GM18511 (cell line): ENCODE measurements around the gene NBAS.
"Not testable (repeated sequence)": the region's sequence is repeated elsewhere in the genome, so short reads cannot be mapped to it uniquely, and the experiment has no call there.

Experiments used
- ATAC-seq: cut with Tn5 transposase; IDR thresholded peaks from one replicate; pipeline ENCODE4 v1.9.1; 2021; ENCODE audit warnings: mild to moderate bottlenecking, moderate library complexity; ENCODE audit not compliant: unreplicated experiment

The NBAS gene

GRCh38 chr2:15325296-15325695 lies 235.8 kb downstream of the NBAS start:
- ATAC-seq = peak; percentile 45

- no peak for ATAC-seq
These were observed 237.9 kb downstream of the NBAS start for GRCh38 chr2:15323227-15323626.

- not testable (repeated sequence) for ATAC-seq
These were observed 239.7 kb downstream of the NBAS start for GRCh38 chr2:15321481-15321880.

- ATAC-seq = no peak
These were observed 244.7 kb downstream of the NBAS start for GRCh38 chr2:15316370-15316814.

GRCh38 chr2:15315411-15315810 lies 245.7 kb downstream of the NBAS start:
- ATAC-seq = no peak

GRCh38 chr2:15313657-15314056 lies 247.5 kb downstream of the NBAS start:
- ATAC-seq = peak; percentile 84

GRCh38 chr2:15311926-15312325 lies 249.2 kb downstream of the NBAS start:
- ATAC-seq = no peak

- ATAC-seq = peak; percentile 60
These were observed 249.8 kb downstream of the NBAS start for GRCh38 chr2:15311201-15311907.

- no peak for ATAC-seq
These were observed 253.6 kb downstream of the NBAS start for GRCh38 chr2:15307526-15307925.

GRCh38 chr2:15306706-15307105 lies 254.4 kb downstream of the NBAS start:
- no peak for ATAC-seq

GRCh38 chr2:15303874-15304273 lies 257.3 kb downstream of the NBAS start:
- ATAC-seq = no peak

- no peak for ATAC-seq
These were observed 259.0 kb downstream of the NBAS start for GRCh38 chr2:15302154-15302553.

- ATAC-seq = no peak
These were observed 260.2 kb downstream of the NBAS start for GRCh38 chr2:15300624-15301573.

- no peak for ATAC-seq
These were observed 261.1 kb downstream of the NBAS start for GRCh38 chr2:15299904-15300520.

GRCh38 chr2:15298770-15299169 lies 262.4 kb downstream of the NBAS start:
- no peak for ATAC-seq

GRCh38 chr2:15293262-15293937 lies 267.7 kb downstream of the NBAS start:
- ATAC-seq = peak; percentile 91

GRCh38 chr2:15287447-15288184 lies 273.5 kb downstream of the NBAS start:
- no peak for ATAC-seq

GRCh38 chr2:15284614-15285013 lies 276.5 kb downstream of the NBAS start:
- ATAC-seq = no peak

GRCh38 chr2:15281681-15282080 lies 279.5 kb downstream of the NBAS start:
- no peak for ATAC-seq

GRCh38 chr2:15279201-15279876 lies 281.8 kb downstream of the NBAS start:
- no peak for ATAC-seq
